Chondrocyte (in vitro differentiated cells): ENCODE results near the gene CMSS1. TPM values are rescaled to one million over a fixed set of nuclear protein-coding genes. Genes with fewer than 3 reads are reported as not detected.

Experiments used
- DNase-seq: peaks from one replicate; pipeline ENCODE4 v3.0.0; 2021; ENCODE audit warnings: mixed read lengths, low spot score
- H3K27ac Mint-ChIP-seq: one replicate; pipeline ENCODE4 v1.8.0; 2021; ENCODE audit warnings: mild to moderate bottlenecking, moderate library complexity, mixed read lengths; ENCODE audit not compliant: unreplicated experiment
- H3K27me3 Mint-ChIP-seq: 2 replicates; pipeline ENCODE4 v1.8.0; 2021; ENCODE audit warnings: low read depth, mixed read lengths
- H3K36me3 Mint-ChIP-seq: 2 replicates; pipeline ENCODE4 v1.8.0; 2021; ENCODE audit warnings: low read depth, mixed read lengths
- H3K4me1 Mint-ChIP-seq: 2 replicates; pipeline ENCODE4 v1.8.0; 2021; ENCODE audit warnings: low read depth, mild to moderate bottlenecking, mixed read lengths
- H3K4me3 Mint-ChIP-seq: one replicate; pipeline ENCODE4 v1.8.0; 2021; ENCODE audit warnings: mild to moderate bottlenecking, moderate library complexity, mixed read lengths; ENCODE audit not compliant: unreplicated experiment
- H3K9me3 Mint-ChIP-seq: 2 replicates; pipeline ENCODE4 v1.8.0; 2021; ENCODE audit warnings: low read depth, mixed read lengths
- total RNA-seq: library from RNA; stranded (reverse); gene quantifications from 3 replicates; pipeline ENCODE4 v1.2.1, GENCODE V29; 2021
- TF ChIP-seq, protein P1 (sequence below): fragments of 200-600 bp; sonication (generic); IDR thresholded peaks from 2 replicates; pipeline ENCODE4 v1.5.0; 2021; ENCODE audit warnings: antibody characterized with exemption, mild to moderate bottlenecking, moderate library complexity

CMSS1 gene
- total RNA-seq, 1 donor from 2014 or later, result 19.5 TPM

DNA sequence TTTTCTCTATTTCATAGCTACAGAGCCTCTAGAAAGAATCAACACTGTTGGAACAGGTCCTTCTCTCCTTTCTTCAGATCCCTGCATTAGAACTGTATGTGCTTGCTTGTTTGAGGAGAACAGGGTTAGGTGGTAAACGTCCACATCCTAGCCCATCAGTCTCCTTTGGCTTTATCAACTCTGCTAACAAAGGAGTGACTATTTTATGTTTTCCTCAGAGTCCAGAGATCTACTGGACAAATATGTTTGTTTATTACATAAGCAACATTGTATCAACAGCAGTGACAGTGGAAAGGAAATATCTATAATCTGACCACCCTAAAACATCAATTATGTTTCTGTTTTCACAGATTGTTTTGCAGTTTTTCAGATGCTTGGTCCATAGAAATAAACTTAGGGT is 39.6 kb downstream of the CMSS1 start:
- H3K36me3 Mint-ChIP-seq, result peaks cover 23% of the 10 kb centered on the region
- no peaks in the 10 kb centered on the region for H3K9me3 Mint-ChIP-seq
- peaks cover 93% of the 10 kb centered on the region for H3K4me1 Mint-ChIP-seq
- TF ChIP-seq, protein P1, sequence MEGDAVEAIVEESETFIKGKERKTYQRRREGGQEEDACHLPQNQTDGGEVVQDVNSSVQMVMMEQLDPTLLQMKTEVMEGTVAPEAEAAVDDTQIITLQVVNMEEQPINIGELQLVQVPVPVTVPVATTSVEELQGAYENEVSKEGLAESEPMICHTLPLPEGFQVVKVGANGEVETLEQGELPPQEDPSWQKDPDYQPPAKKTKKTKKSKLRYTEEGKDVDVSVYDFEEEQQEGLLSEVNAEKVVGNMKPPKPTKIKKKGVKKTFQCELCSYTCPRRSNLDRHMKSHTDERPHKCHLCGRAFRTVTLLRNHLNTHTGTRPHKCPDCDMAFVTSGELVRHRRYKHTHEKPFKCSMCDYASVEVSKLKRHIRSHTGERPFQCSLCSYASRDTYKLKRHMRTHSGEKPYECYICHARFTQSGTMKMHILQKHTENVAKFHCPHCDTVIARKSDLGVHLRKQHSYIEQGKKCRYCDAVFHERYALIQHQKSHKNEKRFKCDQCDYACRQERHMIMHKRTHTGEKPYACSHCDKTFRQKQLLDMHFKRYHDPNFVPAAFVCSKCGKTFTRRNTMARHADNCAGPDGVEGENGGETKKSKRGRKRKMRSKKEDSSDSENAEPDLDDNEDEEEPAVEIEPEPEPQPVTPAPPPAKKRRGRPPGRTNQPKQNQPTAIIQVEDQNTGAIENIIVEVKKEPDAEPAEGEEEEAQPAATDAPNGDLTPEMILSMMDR, result no peak
- H3K27me3 Mint-ChIP-seq, result no peaks in the 10 kb centered on the region
- DNase-seq, result no peak
- H3K4me3 Mint-ChIP-seq, result no peak overlapping the region
- H3K27ac Mint-ChIP-seq, result peak overlapping the region; percentile 74

DNA sequence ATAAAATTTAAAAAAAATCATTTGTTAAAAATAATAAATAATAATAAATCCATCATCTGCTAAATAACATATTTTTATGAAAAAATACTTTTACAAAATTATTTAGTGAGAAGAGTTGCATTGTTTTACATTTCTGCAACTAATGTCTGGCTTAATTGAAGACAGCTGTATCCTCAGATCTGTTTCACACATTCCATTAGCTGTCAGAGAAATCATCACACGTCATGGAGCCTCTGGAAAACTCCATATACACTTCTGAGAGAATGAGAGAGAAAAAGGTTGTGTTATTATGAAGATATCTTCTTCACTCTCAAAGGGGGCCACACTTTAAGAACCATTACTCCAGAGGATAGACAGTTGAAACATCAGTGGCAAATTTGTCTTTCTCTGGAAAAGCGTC is 40.8 kb downstream of the CMSS1 start:
- TF ChIP-seq, protein P1, result no peak
- Mint-ChIP-seq H3K4me1 (peaks cover 95% of the 10 kb centered on the region), H3K9me3 (no peaks in the 10 kb centered on the region), H3K27me3 (no peaks in the 10 kb centered on the region), H3K4me3 (no peak overlapping the region), H3K27ac (peak overlapping the region; percentile 94), H3K36me3 (peaks cover 28% of the 10 kb centered on the region)
- no peak for DNase-seq

DNA sequence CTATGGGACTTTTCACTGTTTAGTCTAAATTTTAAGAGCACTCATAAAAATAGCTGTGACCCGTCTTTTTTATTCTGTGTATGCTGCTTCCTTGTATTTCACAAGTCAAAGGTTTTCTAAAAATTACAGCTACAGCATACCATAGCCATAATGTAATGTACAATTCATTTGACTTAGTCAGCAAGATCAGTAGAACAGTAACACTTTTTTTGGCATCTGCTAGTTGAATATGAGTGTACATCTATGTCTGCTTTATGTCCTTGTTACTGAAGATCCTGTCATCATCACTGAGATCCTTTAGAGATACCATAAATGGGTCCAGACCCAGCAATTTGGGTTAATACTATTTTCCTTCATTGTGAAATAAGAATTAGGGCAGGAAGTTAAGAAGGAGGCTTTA is 42.2 kb downstream of the CMSS1 start:
- Mint-ChIP-seq H3K27me3 (no peaks in the 10 kb centered on the region), H3K4me1 (peaks cover 95% of the 10 kb centered on the region), H3K27ac (peak overlapping the region; percentile 94), H3K4me3 (no peak overlapping the region), H3K9me3 (no peaks in the 10 kb centered on the region), H3K36me3 (peaks cover 36% of the 10 kb centered on the region)
- TF ChIP-seq, protein P1, result no peak
- no peak for DNase-seq

DNA sequence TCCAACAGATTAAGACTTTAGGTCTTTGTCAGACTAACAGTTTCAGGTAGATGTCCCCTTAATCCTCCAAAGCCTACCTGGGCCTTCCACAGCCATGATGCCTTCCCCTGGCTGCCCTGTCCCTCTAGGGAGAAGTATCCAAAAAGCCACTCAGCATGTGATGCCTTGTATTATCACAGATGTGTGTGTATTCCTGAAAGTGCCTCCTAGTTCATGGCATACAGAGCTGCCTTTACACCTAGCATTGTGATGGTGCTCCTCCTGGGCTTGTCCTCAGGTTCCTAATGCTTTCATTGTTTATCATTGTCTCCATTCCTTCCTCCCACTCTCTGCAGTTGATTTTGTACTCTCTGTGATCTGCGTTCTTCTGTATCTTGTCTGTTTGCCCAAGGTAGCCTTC is 43.6 kb downstream of the CMSS1 start:
- Mint-ChIP-seq H3K4me3 (no peak overlapping the region), H3K27me3 (no peaks in the 10 kb centered on the region), H3K36me3 (peaks cover 35% of the 10 kb centered on the region), H3K27ac (peak overlapping the region; percentile 94), H3K9me3 (no peaks in the 10 kb centered on the region), H3K4me1 (peaks cover 95% of the 10 kb centered on the region)
- TF ChIP-seq, protein P1, result no peak
- no peak for DNase-seq

DNA sequence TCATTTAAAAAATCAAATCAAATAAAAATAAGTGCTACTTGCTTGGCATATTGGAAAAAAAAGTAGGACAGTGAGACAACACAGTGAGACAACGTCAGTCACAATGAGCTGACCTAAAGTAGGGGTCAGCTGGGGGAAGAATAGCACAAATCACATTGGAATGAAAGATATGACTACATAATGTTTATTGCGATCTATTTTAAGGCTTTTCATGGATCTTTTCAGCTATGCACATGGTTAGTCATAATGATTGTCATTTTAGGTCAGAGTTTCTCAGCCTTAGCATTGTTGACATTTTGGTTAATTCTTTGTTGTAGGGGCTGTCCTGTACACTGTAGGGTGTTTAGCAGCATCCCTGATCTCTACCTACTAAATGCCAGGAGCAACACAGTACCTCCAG is 44.5 kb downstream of the CMSS1 start:
- Mint-ChIP-seq H3K4me1 (peaks cover 95% of the 10 kb centered on the region), H3K27ac (peak overlapping the region; percentile 94), H3K9me3 (no peaks in the 10 kb centered on the region), H3K36me3 (peaks cover 35% of the 10 kb centered on the region), H3K27me3 (no peaks in the 10 kb centered on the region), H3K4me3 (no peak overlapping the region)
- TF ChIP-seq, protein P1, result no peak
- no peak for DNase-seq
